Calu3 (cell line): ENCODE results near the gene CUL3. TPM values are rescaled to one million over a fixed set of nuclear protein-coding genes. Genes with fewer than 3 reads are reported as not detected.
"Not testable (repeated sequence)": the region's sequence is repeated elsewhere in the genome, so short reads cannot be mapped to it uniquely, and the experiment has no call there.

Source experiments
- BruUV-seq: library from RNA; stranded (reverse); fragments of 400-500 nt; replicated peaks from 2 replicates; lab custom pipeline; 2021; lab: Mats Ljungman, UMichigan
- CTCF ChIA-PET: fragments of 300-600 bp; sonication (Branson Sonifier 250); formaldehyde crosslinking; loops from one replicate; lab custom pipeline; 2022; ENCODE audit warnings: antibody characterized with exemption; lab: Charles Lee
- DNase-seq: peaks from one replicate; pipeline ENCODE4 v3.0.0; 2022
- H3K27ac Mint-ChIP-seq: one replicate; pipeline ENCODE4 v1.8.0; 2022; ENCODE audit warnings: mixed read lengths; ENCODE audit not compliant: unreplicated experiment
- H3K27me3 Mint-ChIP-seq: one replicate; pipeline ENCODE4 v1.8.0; 2022; ENCODE audit warnings: mixed read lengths; ENCODE audit not compliant: unreplicated experiment
- H3K36me3 Mint-ChIP-seq: one replicate; pipeline ENCODE4 v1.8.0; 2022; ENCODE audit warnings: mild to moderate bottlenecking, moderate library complexity, mixed read lengths; ENCODE audit not compliant: insufficient read depth, unreplicated experiment
- H3K4me1 Mint-ChIP-seq: one replicate; pipeline ENCODE4 v1.8.0; 2022; ENCODE audit warnings: mild to moderate bottlenecking, low read depth, mixed read lengths; ENCODE audit not compliant: unreplicated experiment
- H3K4me3 Mint-ChIP-seq: one replicate; pipeline ENCODE4 v1.8.0; 2022; ENCODE audit warnings: mild to moderate bottlenecking, low read depth, moderate library complexity, mixed read lengths; ENCODE audit not compliant: unreplicated experiment
- H3K9me3 Mint-ChIP-seq: one replicate; pipeline ENCODE4 v1.8.0; 2022; ENCODE audit warnings: low read depth, mixed read lengths; ENCODE audit not compliant: unreplicated experiment
- CTCF ChIP-seq: fragments of 200-600 bp; IDR thresholded peaks from one replicate; pipeline ENCODE4 v1.8.0; 2022; ENCODE audit warnings: antibody characterized with exemption; ENCODE audit not compliant: unreplicated experiment
- intact Hi-C: fragments of 100-400 bp; cut with micrococcal nuclease; formaldehyde crosslinking; loops from one replicate; pipeline ENCODE4 v1.10.0; 2022; ENCODE audit not compliant: unreplicated experiment
- total RNA-seq: library from RNA; stranded (reverse); gene quantifications from 2 replicates; pipeline ENCODE4 v1.2.3, GENCODE V29; 2022

CUL3 gene
- total RNA-seq, 1 experiment from 2014 or later = 89.3 TPM

- no TSS peak for BruUV-seq
- no peaks in the 10 kb centered on the region for H3K9me3 Mint-ChIP-seq
- no peak for DNase-seq
- H3K4me3 Mint-ChIP-seq = no peak overlapping the region
- no peaks in the 10 kb centered on the region for H3K27me3 Mint-ChIP-seq
- intact Hi-C loops = loop anchor here (2.0 kb wide), 1 partner anchor 18 kb away; no protein-coding TSS in a partner anchor
- H3K36me3 Mint-ChIP-seq = peaks cover 44% of the 10 kb centered on the region
- TF ChIP-seq CTCF = no peak
- CTCF ChIA-PET = no interaction called here
- H3K4me1 Mint-ChIP-seq = no peaks in the 10 kb centered on the region
- no peak overlapping the region for H3K27ac Mint-ChIP-seq
Observed at GRCh38 chr2:224506494-224506893, 78.7 kb downstream of the CUL3 start.

- Mint-ChIP-seq H3K4me1 (no peaks in the 10 kb centered on the region), H3K4me3 (no peak overlapping the region), H3K9me3 (no peaks in the 10 kb centered on the region), H3K27ac (no peak overlapping the region), H3K36me3 (peaks cover 38% of the 10 kb centered on the region), H3K27me3 (no peaks in the 10 kb centered on the region)
- intact Hi-C loops = no loop called here
- no peak for DNase-seq
- no peak for TF ChIP-seq CTCF
- CTCF ChIA-PET = no interaction called here
- no TSS peak for BruUV-seq
Observed at GRCh38 chr2:224498991-224499390, 86.2 kb downstream of the CUL3 start.

GRCh38 chr2:224492531-224492930 lies 92.6 kb downstream of the CUL3 start:
- Mint-ChIP-seq H3K27ac (peak overlapping the region; percentile 31), H3K9me3 (peaks cover 10% of the 10 kb centered on the region), H3K27me3 (no peaks in the 10 kb centered on the region), H3K4me1 (peaks cover 38% of the 10 kb centered on the region), H3K36me3 (peaks cover 28% of the 10 kb centered on the region), H3K4me3 (no peak overlapping the region)
- TF ChIP-seq CTCF = no peak
- BruUV-seq = no TSS peak
- intact Hi-C loops = loop anchor here (5.0 kb wide), 1 partner anchor 85 kb away; no protein-coding TSS in a partner anchor
- DNase-seq = no peak
- CTCF ChIA-PET = no interaction called here

- not testable (repeated sequence) for BruUV-seq, H3K27me3 Mint-ChIP-seq, DNase-seq
- Mint-ChIP-seq H3K4me1 (peaks cover 80% of the 10 kb centered on the region), H3K27ac (peak overlapping the region; percentile 85), H3K4me3 (peak overlapping the region; percentile 29), H3K9me3 (peaks cover 14% of the 10 kb centered on the region), H3K36me3 (peaks cover 61% of the 10 kb centered on the region)
- CTCF ChIA-PET = interaction anchor here (0.6 kb wide), 1 partner anchor 13 kb away, joined by 5 read pairs; no protein-coding TSS in a partner anchor
- intact Hi-C loops = loop anchor here (5.0 to 10.0 kb wide), 2 partner anchors 34 to 157 kb away; no protein-coding TSS in a partner anchor
Observed at GRCh38 chr2:224487940-224488339, 97.2 kb downstream of the CUL3 start.

GRCh38 chr2:224485081-224486014 lies 99.8 kb downstream of the CUL3 start:
- H3K27me3 Mint-ChIP-seq = not testable (repeated sequence)
- CTCF ChIA-PET = interaction anchor here (1.1 to 1.7 kb wide), 2 partner anchors 17 to 99 kb away, joined by 3 to 13 read pairs; no protein-coding TSS in a partner anchor
- H3K4me1 Mint-ChIP-seq = peaks cover 80% of the 10 kb centered on the region
- intact Hi-C loops = loop anchor here (5.0 to 10.0 kb wide), 2 partner anchors 37 to 159 kb away; no protein-coding TSS in a partner anchor
- BruUV-seq = TSS peak; percentile 80
- peak overlapping the region; percentile 43 for H3K4me3 Mint-ChIP-seq
- H3K27ac Mint-ChIP-seq = peak overlapping the region; percentile 85
- DNase-seq = peak; percentile 97
- H3K36me3 Mint-ChIP-seq = peaks cover 62% of the 10 kb centered on the region
- peaks cover 14% of the 10 kb centered on the region for H3K9me3 Mint-ChIP-seq
